Measurements from ENCODE around the gene TNXB.

DNA sequence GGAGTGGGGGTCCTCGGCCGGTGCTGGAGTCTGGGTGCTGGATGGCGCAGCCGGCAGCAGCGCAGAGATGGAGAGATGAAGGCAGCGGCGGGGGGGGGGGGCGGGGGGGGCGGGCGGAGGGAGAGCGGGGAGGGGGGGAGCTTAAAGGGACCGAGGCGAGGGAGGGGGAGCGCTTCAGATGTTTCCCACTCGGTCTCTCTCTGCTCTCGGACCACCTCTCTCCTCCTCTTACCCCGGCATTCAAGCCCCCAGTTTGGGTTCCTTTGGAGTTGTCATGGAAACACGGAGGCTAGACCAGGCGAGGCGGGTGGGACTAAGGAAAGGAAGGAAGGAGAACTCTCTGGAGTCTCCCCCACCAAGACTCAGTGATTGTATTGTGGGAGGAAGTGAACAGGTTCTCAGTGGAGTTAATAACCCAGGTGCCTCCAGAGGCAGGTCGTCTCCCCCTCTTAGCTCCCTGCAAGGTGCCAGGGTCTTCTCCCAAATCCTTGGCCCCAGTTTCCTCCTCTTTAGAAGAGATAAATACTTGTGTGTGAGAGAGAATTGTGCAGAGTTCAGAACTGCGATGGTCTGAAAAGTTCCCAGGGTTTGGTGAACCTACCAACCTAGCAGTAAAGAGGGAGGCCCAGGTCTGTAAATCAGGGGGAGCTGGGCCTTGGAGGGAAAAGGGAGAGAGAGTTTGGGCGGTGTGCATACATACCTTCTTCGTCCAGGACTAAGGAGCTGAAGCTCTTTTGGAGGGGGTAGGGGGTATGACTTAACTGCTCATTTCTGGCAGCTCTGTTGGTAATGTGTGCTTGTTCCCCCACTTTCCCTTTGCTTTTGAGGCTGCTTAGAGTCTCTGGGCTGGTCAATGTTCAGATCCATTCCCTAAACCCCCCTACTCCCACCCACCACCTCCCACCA is 43.0 kb upstream of the TNXB start, which contains the start of gene PRRT1:
- no peak for TF ChIP-seq POLR2A (IDR thresholded peaks at IDR 0.05)
- TF ChIP-seq, protein P1, sequence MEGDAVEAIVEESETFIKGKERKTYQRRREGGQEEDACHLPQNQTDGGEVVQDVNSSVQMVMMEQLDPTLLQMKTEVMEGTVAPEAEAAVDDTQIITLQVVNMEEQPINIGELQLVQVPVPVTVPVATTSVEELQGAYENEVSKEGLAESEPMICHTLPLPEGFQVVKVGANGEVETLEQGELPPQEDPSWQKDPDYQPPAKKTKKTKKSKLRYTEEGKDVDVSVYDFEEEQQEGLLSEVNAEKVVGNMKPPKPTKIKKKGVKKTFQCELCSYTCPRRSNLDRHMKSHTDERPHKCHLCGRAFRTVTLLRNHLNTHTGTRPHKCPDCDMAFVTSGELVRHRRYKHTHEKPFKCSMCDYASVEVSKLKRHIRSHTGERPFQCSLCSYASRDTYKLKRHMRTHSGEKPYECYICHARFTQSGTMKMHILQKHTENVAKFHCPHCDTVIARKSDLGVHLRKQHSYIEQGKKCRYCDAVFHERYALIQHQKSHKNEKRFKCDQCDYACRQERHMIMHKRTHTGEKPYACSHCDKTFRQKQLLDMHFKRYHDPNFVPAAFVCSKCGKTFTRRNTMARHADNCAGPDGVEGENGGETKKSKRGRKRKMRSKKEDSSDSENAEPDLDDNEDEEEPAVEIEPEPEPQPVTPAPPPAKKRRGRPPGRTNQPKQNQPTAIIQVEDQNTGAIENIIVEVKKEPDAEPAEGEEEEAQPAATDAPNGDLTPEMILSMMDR (IDR thresholded peaks at IDR 0.05) = no peak
- no peak for TF ChIP-seq EP300 (IDR thresholded peaks at IDR 0.05)
